Nephron progenitor cell (in vitro differentiated cells): Measurements from ENCODE around the gene TMEM108.

Experiments used
- DNase-seq: peaks from one replicate; pipeline ENCODE4 v3.0.0; 2021
- H3K27ac Mint-ChIP-seq: 2 replicates; pipeline ENCODE4 v1.8.0; 2021; ENCODE audit warnings: mild to moderate bottlenecking, moderate library complexity, mixed read lengths
- H3K27me3 Mint-ChIP-seq: 2 replicates; pipeline ENCODE4 v1.8.0; 2021; ENCODE audit warnings: mild to moderate bottlenecking, low read depth, mixed read lengths; ENCODE audit not compliant: poor library complexity
- H3K36me3 Mint-ChIP-seq: 2 replicates; pipeline ENCODE4 v1.8.0; 2021; ENCODE audit warnings: low read depth, mixed read lengths
- H3K4me1 Mint-ChIP-seq: 2 replicates; pipeline ENCODE4 v1.8.0; 2021; ENCODE audit warnings: mixed read lengths
- H3K4me3 Mint-ChIP-seq: 2 replicates; pipeline ENCODE4 v1.8.0; 2021; ENCODE audit warnings: mild to moderate bottlenecking, moderate library complexity, mixed read lengths
- H3K9me3 Mint-ChIP-seq: 2 replicates; pipeline ENCODE4 v1.8.0; 2021; ENCODE audit warnings: mild to moderate bottlenecking, moderate library complexity, mixed read lengths
- CTCF ChIP-seq: fragments of 200-600 bp; sonication (generic); IDR thresholded peaks from 2 replicates; pipeline ENCODE4 v1.5.0; 2021; ENCODE audit warnings: antibody characterized with exemption

Gene TMEM108

GRCh38 chr3:133037436-133037835, 755 bp upstream of the TMEM108 start:
- no peak overlapping the region for H3K27ac Mint-ChIP-seq
- H3K27me3 Mint-ChIP-seq = peaks cover 51% of the 10 kb centered on the region
- no peaks in the 10 kb centered on the region for H3K9me3 Mint-ChIP-seq
- H3K36me3 Mint-ChIP-seq = no peaks in the 10 kb centered on the region
- no peak for DNase-seq
- H3K4me1 Mint-ChIP-seq = peaks cover 26% of the 10 kb centered on the region
- H3K4me3 Mint-ChIP-seq = peak overlapping the region; percentile 83
- TF ChIP-seq CTCF = no peak

GRCh38 chr3:133038731-133039375, 662 bp downstream of the TMEM108 start:
- no peak overlapping the region for H3K27ac Mint-ChIP-seq
- H3K36me3 Mint-ChIP-seq = no peaks in the 10 kb centered on the region
- peak overlapping the region; percentile 83 for H3K4me3 Mint-ChIP-seq
- no peaks in the 10 kb centered on the region for H3K9me3 Mint-ChIP-seq
- no peak for TF ChIP-seq CTCF
- H3K27me3 Mint-ChIP-seq = peaks cover 50% of the 10 kb centered on the region
- H3K4me1 Mint-ChIP-seq = peaks cover 26% of the 10 kb centered on the region
- peak; percentile 58 for DNase-seq

GRCh38 chr3:133040696-133041523, 2.7 kb downstream of the TMEM108 start:
- peaks cover 38% of the 10 kb centered on the region for H3K27me3 Mint-ChIP-seq
- no peak overlapping the region for H3K4me3 Mint-ChIP-seq
- no peak overlapping the region for H3K27ac Mint-ChIP-seq
- TF ChIP-seq CTCF = peak; percentile 86
- peak; percentile 84 for DNase-seq
- H3K4me1 Mint-ChIP-seq = peaks cover 26% of the 10 kb centered on the region
- H3K9me3 Mint-ChIP-seq = no peaks in the 10 kb centered on the region
- H3K36me3 Mint-ChIP-seq = no peaks in the 10 kb centered on the region

GRCh38 chr3:133041524-133041829, 3.3 kb downstream of the TMEM108 start:
- H3K36me3 Mint-ChIP-seq = no peaks in the 10 kb centered on the region
- no peak overlapping the region for H3K4me3 Mint-ChIP-seq
- H3K9me3 Mint-ChIP-seq = no peaks in the 10 kb centered on the region
- peak; percentile 17 for TF ChIP-seq CTCF
- H3K27me3 Mint-ChIP-seq = peaks cover 32% of the 10 kb centered on the region
- DNase-seq = no peak
- H3K27ac Mint-ChIP-seq = no peak overlapping the region
- H3K4me1 Mint-ChIP-seq = peaks cover 26% of the 10 kb centered on the region

- DNase-seq = no peak
- Mint-ChIP-seq H3K27me3 (peaks cover 20% of the 10 kb centered on the region), H3K9me3 (no peaks in the 10 kb centered on the region), H3K36me3 (no peaks in the 10 kb centered on the region), H3K4me1 (peaks cover 21% of the 10 kb centered on the region), H3K27ac (no peak overlapping the region), H3K4me3 (no peak overlapping the region)
- no peak for TF ChIP-seq CTCF
These were observed 4.6 kb downstream of the TMEM108 start for GRCh38 chr3:133042778-133043177.

GRCh38 chr3:133047980-133048379, 9.8 kb downstream of the TMEM108 start:
- Mint-ChIP-seq H3K27ac (no peak overlapping the region), H3K9me3 (no peaks in the 10 kb centered on the region), H3K4me1 (no peaks in the 10 kb centered on the region), H3K36me3 (peaks cover 9% of the 10 kb centered on the region), H3K4me3 (no peak overlapping the region), H3K27me3 (no peaks in the 10 kb centered on the region)
- no peak for DNase-seq
- no peak for TF ChIP-seq CTCF
